HEK293 (cell line): ENCODE results near the gene ALPG.

Source experiments
- HOXA7 ChIP-seq: sonication (generic); formaldehyde crosslinking; IDR thresholded peaks from 2 replicates; pipeline ENCODE4 v1.8.1; 2022; ENCODE audit warnings: missing genetic modification reagents, borderline replicate concordance
- REST ChIP-seq: fragments of 450-650 bp; formaldehyde crosslinking; IDR thresholded peaks from 2 replicates; pipeline ENCODE4 v1.5.1; 2016; ENCODE audit warnings: missing biosample characterization, missing genetic modification characterization
- ZBTB44 ChIP-seq: fragments of 450-650 bp; IDR thresholded peaks from 2 replicates; pipeline ENCODE4 v1.5.1; 2018; ENCODE audit warnings: missing biosample characterization, mild to moderate bottlenecking, missing genetic modification characterization
- ZNF324 ChIP-seq: fragments of 450-650 bp; formaldehyde crosslinking; IDR thresholded peaks from 2 replicates; pipeline ENCODE4 v1.5.1; 2016; ENCODE audit warnings: missing biosample characterization, missing genetic modification characterization
- TF ChIP-seq, protein P1 (sequence below): fragments of 450-650 bp; formaldehyde crosslinking; IDR thresholded peaks from 2 replicates; pipeline ENCODE4 v1.5.1; 2016; ENCODE audit warnings: missing biosample characterization, missing genetic modification characterization
- TF ChIP-seq, protein P2 (sequence below): fragments of 450-650 bp; formaldehyde crosslinking; IDR thresholded peaks from 2 replicates; pipeline ENCODE4 v1.5.1; 2016; ENCODE audit warnings: missing biosample characterization, missing genetic modification characterization, borderline replicate concordance

DNA sequence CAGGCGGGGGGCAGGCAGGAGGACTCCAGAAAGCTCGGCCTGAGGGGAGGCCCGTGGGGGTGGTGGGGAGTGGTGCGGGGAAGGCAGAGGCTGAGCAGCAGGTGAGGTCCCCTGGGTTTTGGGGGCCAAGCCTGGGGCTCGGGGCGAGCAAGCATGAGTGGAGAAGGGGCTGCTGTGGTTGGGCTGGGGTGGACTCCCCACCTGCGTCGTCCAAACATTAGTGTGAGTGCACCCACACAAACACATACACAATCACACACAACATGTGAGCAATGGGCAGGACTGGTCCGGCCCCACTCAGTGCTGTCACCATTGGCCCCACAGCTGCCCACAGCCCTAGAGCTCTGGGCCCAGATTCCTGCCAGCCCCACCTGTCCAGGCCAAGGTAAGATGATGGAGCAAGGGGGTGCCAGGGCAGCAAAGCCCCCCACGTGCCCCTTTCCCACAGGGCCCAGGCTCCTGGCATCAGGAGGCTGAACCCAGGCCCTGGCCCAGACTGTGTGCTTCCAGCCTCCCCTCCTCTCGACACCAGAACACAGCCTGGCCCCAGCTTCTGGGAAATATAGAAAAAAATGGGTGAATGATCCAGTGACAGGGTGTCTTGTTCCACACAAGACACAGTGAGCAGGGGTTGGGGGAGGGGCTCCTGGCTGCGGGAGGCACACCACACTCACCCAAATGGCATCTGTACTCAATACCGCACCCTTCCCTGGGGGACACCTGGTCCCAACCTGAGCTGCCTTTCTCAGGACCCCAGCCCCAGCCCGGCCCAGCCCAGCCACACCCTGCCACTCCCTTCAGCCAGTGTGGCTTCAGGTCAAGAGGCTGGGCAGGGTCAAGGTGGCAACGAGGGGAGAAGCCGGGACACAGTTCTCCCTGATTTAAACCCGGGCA lies 28.6 kb upstream of the ALPG start:
- TF ChIP-seq, protein P1, sequence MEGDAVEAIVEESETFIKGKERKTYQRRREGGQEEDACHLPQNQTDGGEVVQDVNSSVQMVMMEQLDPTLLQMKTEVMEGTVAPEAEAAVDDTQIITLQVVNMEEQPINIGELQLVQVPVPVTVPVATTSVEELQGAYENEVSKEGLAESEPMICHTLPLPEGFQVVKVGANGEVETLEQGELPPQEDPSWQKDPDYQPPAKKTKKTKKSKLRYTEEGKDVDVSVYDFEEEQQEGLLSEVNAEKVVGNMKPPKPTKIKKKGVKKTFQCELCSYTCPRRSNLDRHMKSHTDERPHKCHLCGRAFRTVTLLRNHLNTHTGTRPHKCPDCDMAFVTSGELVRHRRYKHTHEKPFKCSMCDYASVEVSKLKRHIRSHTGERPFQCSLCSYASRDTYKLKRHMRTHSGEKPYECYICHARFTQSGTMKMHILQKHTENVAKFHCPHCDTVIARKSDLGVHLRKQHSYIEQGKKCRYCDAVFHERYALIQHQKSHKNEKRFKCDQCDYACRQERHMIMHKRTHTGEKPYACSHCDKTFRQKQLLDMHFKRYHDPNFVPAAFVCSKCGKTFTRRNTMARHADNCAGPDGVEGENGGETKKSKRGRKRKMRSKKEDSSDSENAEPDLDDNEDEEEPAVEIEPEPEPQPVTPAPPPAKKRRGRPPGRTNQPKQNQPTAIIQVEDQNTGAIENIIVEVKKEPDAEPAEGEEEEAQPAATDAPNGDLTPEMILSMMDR (tag by site-specific recombination) = no peak
- TF ChIP-seq HOXA7 (CRISPR knock-in tag) (no peak), ZNF324 (tag by site-specific recombination) (no peak), REST (tag by site-specific recombination) (no peak), ZBTB44 (tag by site-specific recombination) (no peak)
- TF ChIP-seq, protein P2, sequence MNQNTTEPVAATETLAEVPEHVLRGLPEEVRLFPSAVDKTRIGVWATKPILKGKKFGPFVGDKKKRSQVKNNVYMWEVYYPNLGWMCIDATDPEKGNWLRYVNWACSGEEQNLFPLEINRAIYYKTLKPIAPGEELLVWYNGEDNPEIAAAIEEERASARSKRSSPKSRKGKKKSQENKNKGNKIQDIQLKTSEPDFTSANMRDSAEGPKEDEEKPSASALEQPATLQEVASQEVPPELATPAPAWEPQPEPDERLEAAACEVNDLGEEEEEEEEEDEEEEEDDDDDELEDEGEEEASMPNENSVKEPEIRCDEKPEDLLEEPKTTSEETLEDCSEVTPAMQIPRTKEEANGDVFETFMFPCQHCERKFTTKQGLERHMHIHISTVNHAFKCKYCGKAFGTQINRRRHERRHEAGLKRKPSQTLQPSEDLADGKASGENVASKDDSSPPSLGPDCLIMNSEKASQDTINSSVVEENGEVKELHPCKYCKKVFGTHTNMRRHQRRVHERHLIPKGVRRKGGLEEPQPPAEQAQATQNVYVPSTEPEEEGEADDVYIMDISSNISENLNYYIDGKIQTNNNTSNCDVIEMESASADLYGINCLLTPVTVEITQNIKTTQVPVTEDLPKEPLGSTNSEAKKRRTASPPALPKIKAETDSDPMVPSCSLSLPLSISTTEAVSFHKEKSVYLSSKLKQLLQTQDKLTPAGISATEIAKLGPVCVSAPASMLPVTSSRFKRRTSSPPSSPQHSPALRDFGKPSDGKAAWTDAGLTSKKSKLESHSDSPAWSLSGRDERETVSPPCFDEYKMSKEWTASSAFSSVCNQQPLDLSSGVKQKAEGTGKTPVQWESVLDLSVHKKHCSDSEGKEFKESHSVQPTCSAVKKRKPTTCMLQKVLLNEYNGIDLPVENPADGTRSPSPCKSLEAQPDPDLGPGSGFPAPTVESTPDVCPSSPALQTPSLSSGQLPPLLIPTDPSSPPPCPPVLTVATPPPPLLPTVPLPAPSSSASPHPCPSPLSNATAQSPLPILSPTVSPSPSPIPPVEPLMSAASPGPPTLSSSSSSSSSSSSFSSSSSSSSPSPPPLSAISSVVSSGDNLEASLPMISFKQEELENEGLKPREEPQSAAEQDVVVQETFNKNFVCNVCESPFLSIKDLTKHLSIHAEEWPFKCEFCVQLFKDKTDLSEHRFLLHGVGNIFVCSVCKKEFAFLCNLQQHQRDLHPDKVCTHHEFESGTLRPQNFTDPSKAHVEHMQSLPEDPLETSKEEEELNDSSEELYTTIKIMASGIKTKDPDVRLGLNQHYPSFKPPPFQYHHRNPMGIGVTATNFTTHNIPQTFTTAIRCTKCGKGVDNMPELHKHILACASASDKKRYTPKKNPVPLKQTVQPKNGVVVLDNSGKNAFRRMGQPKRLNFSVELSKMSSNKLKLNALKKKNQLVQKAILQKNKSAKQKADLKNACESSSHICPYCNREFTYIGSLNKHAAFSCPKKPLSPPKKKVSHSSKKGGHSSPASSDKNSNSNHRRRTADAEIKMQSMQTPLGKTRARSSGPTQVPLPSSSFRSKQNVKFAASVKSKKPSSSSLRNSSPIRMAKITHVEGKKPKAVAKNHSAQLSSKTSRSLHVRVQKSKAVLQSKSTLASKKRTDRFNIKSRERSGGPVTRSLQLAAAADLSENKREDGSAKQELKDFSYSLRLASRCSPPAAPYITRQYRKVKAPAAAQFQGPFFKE = no peak
